Hematopoietic multipotent progenitor cell (in vitro differentiated cells): Measurements from ENCODE around the gene MAP3K20. TPM values are rescaled to one million over a fixed set of nuclear protein-coding genes. Genes with fewer than 3 reads are reported as not detected.
"Not testable (repeated sequence)": the region's sequence is repeated elsewhere in the genome, so short reads cannot be mapped to it uniquely, and the experiment has no call there.

Experiments used
- DNase-seq, 3 donors: peaks; one replicate each; pipeline ENCODE4 v3.0.0-alpha.2; 2011 to 2015; ENCODE audit warnings: low read depth in 2 of 3, low spot score in 2 of 3
- total RNA-seq: library from RNA; depleted of rRNA; stranded (reverse); fragments of >200 nt; gene quantifications from one replicate; pipeline ENCODE4 v1.2.3, GENCODE V29; 2012

MAP3K20 gene
- total RNA-seq, 1 donor: 10.2 TPM

DNA sequence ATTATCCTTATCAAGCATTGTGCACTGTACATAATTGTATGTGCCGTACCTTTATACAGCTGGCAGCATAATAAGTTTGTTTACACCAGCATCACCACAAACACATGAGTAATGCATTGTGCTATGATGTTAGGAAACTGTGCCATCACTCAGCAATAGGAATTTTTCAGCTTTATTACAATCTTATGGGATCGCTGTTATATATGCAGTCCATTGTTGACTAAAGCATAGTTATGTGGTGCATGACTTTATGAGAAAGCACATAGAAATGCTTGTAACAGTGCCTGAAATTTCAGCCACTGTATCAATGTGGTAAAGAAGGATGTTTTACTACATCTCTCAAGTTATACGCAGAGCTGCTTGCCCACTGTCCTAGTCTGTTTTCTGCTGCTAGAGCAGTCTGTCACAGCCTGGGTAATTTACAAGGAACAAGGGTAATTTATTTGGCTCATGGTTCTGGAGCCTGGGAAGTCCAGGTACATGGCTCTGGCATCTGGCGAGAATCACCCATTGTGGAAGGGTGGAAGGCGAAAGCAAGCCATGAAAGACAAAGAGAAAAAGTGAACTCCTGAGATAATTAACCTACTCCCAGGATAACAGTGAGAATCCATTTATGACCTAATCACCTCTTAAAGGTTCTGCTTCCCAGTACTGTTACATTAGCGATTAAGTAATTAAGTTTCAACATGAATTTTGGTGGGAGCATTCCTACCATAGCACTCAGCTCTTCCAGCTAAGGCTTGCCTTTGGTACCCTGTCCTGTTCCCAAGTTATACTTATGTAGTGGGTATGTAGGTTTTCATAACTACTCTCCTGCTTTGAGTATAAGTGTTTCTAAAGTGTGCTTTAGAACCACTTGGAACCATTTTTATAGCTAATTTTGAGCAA, 4.6 kb downstream of the MAP3K20 start:
- no peak for DNase-seq

DNA sequence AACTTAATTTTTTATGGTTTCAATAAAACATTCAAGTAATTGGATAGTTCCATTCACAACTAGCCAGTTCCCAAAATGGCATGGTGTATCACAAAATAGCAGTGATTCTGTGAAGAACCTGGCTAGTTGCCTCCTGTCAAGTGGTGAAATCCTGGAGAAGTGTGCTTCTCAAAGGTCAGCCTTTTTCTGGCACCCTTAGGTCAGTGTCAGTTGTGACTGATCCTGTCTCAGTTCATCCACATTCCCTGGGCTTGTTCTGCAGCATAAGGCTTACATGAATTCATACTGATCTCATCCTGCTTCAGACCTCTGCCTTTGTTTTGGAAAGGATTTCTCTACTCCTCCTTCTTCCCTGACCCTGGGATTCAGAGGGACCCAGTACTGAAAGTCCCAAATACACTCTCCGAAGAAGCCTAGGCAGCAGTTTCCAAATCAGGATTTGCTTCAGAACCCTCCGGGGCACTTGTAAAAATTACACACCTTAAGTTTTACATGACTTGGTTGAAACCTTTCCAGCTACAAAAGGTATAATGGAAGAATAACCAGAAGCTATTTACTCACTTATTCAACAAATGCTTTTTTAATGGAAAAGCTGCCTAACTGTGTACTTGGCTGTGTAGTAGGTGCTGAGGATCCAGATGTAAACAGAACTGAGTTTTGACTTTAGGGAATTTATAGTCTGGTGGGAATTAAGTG, 11.0 kb downstream of the MAP3K20 start:
- DNase-seq: no peak

DNA sequence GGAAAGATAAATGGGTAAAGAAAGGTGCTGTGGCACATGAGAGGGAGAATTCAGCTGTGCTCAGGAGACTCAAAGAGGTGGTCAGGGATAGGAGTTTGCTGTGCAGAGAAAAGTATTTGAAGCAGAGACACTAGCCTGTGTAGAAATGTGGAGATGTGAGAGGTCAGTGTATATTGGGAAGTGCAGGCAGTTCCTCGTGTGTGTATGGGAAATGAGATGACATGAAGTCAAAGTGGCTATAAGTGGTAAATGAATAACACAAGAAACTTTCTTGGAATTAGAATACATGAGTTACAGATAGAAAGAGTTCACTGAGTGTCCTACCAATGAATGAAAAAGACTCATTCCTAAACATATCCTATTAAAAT, 11.6 kb downstream of the MAP3K20 start:
- no peak for DNase-seq

DNA sequence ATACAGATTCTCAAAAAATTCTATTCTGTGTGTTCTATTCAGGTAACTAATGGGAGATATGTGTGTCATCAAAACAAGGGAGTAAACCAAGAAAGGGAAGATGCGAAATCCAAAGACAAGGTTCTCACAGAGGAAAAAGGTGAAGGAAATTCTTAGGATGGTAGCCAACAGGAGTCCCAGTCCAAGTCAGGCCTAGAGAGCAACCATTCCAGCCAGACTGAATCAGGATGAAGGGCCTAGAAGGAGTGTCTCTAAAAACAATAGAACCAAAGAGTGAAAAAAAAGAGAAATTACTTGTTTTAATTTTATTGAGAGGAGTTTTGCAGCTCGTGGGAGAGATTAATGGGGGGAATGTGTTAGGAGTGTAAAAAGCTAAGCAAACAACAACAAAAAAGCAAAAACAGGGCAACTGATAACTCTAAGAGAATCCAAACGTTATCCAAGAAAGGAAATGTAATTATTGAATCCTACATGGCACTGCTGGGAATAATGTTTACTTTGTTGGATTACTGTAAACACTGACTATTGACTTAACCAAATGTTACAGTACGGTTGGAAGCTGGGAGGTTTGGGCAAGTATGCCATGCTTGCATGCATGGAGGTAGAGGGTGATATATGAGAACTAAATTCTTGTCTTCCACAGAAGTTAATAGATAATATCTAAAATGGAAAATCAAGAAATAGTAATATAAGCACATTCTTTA, 12.3 kb downstream of the MAP3K20 start:
- DNase-seq: no peak

DNA sequence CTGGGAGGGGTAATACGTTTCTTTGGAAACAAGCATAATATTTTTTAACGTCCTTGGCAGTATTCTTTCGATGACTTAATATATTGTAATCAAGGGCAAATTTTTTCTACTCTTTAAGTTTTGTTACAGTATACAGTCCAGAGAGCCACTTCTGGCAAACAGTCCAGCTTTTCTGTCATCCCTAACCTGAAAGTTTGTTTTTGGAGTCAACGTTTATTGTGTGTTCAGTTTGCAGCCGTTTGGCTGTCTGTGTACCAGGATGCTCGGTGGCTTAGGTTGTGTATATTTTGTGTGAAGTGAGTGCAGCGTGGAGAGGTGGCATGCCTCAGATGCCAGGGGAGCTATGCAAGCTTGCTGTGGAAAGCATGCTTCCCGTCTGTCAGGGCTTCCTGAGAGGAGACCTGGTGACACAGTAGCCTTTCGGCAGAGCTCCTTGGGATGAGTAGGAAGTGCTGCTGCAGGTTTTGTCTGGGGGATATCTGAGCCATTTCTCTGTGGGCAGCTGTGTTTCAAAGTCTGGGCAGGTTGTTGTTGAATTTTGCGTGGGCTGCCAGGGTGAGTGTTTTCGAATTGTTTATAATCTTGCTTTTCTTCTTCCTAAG, 14.7 kb downstream of the MAP3K20 start:
- no peak for DNase-seq

DNA sequence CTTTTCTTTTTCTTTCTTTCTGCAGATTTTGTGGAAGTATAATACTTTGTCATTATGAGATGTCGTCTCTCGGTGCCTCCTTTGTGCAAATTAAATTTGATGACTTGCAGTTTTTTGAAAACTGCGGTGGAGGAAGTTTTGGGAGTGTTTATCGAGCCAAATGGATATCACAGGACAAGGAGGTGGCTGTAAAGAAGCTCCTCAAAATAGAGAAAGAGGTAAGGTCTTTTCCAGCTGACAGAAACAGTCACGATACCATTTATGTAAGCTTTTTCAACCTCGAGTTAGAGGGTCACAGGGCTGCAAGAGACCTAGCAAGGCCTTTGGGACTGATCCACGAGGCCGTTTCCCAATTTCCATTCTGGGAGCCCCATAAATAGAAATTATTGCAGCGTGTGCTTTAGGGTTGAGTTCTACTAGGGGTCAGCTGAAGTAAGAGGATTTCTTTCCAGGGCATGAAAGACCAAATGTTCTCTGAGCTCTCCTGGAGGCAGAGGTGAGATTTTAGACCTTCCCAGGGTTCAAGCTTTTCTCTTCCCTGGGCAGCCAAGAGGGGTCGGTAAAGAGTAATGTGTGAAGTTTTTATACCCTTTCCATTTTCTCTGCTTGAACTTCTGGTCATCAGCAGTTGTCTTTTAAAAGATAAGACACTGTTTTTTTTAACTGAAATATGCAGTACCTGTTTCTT, 15.5 kb downstream of the MAP3K20 start:
- DNase-seq: no peak

DNA sequence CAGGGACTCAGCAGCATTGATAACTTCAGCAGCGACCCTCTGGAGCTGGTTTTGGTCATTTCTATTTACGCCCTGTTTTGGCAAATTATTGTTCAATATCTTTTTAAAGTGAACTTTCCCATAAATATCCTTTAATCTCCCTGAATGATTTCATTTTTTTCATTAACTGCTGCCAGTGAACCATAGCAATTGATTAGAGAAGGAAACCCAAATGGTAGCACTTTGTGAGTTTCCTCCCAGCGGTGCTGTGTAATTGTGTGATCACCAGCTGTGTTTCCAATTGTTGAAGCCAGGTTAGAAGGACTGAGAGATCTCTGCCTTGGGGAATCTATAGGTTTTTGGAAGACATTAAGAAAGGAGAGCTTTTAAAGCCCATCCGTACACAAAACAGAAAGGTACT, 16.3 kb downstream of the MAP3K20 start:
- DNase-seq: no peak

DNA sequence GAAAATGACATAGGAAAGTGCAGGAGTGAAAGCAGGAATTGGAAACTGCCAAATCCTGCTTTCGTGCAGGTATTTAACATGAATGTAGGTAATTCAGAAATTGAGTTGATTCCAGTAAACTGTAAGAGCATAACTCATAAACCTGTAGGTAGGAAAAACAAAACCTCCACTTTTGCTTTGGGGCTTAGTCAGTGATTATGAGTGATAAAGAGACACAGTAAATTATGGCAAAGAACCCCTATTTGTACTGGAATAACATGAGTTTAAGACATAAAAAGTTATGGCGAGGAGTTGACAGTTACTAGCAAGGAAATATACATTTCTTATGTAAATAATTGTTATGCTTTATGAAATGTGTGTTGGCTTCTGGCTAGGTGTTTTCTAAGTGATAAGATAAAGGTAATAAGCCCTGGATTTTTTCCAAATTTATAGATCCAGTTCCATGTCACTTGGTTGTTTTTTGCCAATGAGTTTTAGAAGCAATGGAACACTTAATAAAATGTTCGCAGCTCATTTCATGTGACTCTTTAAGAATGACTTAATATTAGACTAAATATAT, 17.3 kb downstream of the MAP3K20 start:
- no peak for DNase-seq

DNA sequence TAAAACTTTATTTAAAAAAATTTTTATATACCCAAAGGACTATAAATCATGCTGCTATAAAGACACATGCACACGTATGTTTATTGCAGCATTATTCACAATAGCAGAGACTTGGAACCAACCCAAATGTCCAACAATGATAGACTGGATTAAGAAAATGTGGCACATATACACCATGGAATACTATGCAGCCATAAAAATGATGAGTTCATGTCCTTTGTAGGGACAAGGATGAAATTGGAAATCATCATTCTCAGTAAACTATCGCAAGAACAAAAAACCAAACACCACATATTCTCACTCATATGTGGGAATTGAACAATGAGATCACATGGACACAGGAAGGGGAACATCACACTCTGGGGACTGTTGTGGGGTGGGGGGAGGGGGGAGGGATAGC, 18.0 kb downstream of the MAP3K20 start:
- not testable (repeated sequence) for DNase-seq

DNA sequence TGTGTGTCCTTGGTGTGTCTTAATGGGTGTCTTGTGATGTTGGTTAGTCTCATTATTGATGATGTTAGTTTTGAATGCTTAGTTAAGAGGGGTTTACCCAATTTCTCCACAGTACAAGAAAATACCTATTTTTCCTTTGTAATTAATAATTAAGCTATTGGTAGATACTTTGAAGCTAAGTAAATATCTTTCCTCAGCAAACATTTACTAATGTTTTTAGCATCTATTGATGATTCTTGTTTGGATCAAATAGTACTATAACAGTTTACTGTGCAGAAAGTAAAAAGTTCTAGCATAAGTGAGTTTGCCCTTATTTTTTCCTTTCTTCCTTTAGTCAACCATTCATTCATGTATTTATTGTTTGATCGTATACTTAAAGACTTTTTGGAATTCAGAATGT, 19.1 kb downstream of the MAP3K20 start:
- DNase-seq: no peak

DNA sequence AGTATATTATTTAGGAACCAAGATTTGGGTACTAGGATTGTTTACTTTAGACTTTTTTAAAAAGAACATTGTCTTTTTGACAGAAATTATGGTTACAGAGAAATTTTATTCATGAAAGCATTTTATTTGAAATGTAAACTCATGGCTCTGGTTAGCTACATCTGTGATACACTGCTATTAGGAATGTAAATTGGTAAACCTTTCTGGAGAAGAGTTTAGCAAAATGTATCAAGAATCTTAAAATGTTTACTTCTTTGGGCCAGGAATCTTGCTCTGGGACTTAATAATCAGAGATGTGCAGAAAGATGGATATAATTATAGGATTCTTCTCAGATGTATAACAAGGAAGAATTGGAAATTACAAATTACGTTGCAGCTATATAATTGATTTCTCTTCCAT, 19.7 kb downstream of the MAP3K20 start:
- DNase-seq: no peak

DNA sequence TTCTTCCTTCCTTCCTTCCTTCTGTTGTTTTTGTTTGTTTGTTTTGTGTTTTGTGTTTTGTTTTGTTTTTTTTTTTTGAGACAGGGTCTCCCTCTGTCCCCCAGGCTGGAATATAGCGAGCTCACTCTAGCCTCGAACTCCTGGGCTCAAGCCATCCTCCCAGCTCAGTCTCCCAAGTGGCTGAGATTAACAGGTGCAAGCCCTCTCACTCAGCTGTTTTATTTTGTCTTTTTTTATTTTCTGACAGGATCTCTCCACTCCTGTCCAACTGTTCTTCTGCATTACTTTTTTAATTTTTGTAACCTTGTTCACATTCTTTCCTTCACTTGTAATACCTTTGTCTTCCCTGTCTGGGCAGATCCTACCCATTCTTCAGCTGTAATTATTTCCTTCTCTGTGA, 23.6 kb downstream of the MAP3K20 start:
- DNase-seq: no peak

DNA sequence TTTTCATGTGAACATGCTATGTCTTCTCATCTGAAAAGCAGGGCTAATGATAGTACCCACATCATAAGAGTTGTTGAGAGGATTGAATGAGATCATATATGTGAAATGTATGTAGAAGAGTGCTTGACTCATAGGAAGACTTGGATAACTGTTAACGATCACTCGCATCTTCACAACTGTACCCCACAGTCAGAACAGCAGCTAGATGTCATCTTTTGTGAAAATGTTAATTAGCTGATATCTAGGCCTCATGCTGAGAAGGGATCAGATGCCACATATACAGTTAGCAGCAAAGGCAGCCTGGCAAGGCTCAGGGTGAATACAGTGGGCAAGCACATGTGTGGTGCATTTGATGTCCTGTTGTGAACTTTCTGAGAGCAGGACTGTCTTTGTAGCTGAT, 24.2 kb downstream of the MAP3K20 start:
- no peak for DNase-seq

DNA sequence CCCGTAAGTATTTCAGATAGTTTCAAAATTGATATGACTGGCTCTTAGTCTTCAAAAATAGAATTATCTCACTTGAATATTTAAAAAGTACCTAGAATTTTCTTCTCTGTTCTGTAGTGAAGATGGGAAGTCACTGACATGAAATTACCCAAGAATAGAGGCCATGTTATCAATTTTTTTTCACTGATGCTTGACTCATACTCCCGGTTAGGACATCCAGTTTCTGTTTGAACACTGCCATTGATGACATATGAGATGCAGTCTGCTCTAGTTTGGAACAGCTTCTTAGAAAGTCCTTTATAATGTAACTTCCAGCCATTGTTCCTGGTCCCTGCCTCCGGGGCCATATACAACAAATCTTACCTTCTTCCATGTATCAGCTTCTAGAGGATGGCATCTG, 26.0 kb downstream of the MAP3K20 start:
- no peak for DNase-seq

DNA sequence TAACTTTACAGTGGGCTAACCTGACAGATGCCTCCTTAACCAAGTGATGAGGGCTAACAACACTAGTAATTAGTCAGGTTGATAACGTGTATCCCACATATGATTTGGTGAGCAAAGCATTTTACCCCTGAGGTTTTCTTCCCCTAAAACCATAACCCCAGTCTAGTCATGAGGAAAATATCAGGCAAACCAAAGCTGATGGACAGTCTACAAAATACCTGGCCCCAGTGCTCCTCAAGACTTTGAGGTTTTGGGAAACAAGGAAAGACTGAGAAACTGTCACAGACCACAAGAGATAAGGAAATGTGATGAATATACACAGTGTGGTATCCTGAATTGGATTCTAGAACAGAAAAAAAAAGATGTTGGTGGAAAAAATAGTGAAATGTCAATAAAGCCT, 28.5 kb downstream of the MAP3K20 start:
- no peak for DNase-seq

DNA sequence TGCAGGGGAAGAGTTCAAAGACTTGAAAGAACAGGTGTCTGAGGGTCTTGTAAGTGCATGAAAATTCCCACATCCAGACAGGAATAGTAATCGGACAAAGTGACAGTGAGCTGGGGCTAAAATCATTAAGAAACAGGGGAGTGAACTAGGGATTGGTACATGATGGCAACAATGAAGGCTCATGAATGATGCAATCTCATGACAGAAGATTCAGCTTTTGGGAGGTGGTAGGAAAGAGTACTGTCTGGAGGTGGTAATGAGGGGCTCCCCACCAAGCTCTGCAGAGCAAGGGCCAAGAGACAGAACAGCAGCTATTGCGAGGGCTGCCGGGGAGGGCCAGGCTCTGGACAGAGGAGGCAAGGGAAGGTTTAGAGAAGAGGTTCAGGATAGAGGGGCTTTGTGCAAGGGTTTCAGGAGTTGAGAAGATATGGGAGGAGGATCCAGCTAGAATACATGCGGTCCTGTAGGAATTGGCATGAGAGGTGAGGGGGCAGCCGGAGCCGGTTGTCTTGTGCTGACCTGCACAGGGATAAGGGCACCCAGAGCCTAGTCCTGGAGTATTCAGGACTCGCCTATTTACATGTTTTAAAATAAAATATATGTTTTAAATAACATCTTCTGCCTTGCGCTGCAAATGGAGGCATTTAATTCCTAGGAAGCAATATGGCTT, 31.4 kb downstream of the MAP3K20 start:
- no peak for DNase-seq

DNA sequence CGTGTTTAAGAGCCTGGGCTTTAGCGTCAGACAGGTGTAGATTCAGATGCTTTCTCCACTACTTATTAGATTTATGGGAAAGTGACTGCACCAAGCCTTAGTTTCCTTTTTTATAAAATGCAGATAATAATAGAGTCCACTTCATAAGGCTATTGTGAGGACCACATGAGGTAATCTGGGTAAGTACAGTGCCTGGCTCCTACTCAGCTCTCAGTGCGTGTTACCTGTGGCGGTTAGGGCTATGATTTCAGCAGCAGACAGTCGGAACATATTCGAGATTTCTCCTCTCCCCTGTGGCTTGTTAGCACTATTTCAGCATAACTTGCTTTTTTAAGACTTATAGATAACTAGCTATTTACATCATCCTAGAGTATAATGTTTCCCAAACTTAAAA, 32.0 kb downstream of the MAP3K20 start:
- no peak for DNase-seq

DNA sequence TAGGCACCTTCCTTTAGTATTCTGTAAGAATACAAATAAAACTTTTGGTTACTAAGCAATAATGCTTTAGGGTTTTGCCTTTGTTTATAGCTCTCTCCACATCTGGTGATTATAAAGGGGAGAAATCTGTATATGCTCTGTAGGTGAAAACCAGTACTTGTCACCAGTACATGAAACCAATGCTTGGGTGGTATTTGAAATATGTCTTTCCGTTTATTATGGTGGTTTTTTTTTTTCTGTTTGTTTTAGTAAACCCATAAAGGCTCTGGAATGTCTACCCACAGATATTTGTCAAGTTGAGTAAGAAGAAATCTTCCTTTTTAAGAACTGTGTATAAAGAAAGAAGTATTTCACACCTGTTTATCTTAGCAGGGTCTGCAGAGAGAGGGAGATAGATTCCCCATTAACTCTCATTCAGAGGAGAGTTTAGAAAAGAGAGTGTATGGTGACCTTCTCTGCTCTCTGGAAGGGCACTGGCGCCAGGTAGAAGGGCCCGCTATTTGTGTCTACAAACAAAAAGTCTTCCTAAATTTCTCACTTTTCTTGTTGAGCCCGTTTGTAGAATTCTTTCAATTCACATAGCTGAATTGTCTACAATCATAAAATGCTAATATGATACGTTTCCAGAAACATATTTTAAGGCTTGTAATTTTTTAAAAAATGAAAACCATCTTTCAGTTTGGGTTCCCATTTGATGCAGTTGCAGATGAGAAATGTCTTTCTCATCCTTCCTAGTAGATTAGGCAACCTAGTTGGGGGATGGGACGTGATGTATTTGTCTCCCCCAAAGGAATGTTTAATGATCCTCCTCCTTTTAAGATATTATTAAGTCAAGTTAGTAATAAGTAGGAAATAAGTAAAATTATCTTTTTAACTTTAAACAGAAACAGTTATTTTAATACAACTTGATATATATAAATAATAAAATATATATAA, 33.9 kb downstream of the MAP3K20 start:
- no peak for DNase-seq

DNA sequence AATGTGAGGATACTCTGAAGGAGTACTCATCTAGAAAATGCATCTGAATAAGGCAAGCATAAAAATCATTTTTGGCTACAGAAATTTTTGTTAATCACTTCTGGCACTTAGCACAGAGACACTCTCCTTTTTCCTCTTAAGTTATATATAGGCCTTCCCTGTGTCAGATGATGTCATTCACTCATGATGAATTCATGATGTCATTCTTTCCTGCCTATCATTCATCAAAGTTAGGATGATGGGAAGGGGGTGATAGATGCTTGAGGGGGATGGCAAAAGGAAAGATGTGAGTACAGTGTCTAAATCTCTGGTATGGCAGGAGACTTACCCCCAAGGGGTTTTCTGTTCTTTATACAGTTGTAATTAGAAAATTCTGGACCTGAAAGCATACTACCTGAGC, 42.0 kb downstream of the MAP3K20 start:
- DNase-seq: no peak
